ENCODE data around the gene CTSH. TPM values are rescaled to one million over a fixed set of nuclear protein-coding genes. Genes with fewer than 3 reads are reported as not detected.
A peak's percentile ranks its signal among the peaks of the same experiment; 100 is the strongest.
"Not testable (repeated sequence)": the region's sequence is repeated elsewhere in the genome, so short reads cannot be mapped to it uniquely, and the experiment has no call there.

Gene CTSH
- total RNA-seq, 1 experiment from 2014 or later: 11.4 TPM

DNA sequence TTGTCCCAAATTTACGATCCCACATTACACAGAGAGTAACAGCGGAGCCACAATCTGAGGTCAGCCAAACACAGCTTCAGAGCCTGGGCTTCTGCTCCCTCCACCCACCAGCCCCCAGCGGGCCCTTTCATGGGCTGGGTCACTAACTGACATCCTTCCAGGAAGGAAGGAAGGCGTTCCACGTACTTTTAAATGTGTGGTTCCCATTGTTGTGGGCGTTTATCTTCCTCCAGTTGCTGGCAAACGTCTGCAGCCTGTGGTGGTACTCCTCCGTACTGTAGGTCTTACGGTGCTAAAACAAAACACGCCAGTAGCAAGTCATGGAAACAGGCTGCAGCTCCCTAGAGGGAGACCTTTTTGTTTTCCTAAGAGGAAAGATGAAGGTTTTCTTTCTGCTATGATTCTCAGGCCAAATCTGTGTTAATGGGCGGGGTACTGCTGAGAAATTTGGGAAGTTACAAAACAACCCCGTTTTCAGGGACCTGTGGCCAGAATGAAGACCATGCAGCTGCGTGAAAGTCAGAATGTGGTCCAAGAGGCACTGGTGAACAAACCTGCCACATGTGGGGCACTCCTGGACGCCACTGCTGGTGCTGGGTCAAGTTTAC lies 7.6 kb downstream of the CTSH start:
- Histone ChIP-seq H3K4me1 (no peaks in the 10 kb centered on the region), H3K27ac (no peak overlapping the region)
- DNase-seq: no peak

DNA sequence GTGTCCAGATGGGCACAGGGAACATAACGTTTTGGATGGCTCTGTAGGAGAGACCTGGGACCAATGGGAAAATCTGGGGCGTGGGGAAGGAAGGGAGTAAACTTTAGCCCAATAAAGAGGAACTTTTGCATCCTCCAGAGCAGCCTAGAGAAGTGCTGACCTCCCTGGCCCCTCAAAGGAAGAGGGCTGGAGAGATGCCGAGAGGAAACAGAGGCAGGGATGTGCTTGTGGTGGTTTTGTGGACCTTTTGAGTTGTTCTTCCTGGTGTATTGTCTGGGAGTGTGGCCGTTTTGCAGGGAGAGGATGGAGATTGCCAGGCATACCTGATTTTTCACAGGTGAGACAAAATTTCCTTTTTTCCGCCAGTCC lies 10.2 kb downstream of the CTSH start:
- H3K36me3 ChIP-seq: no peaks in the 10 kb centered on the region
- no peak overlapping the region for H3K27ac ChIP-seq
- H3K9me3 ChIP-seq (replicated peaks): no peaks in the 10 kb centered on the region
- H3K27me3 ChIP-seq: no peaks in the 10 kb centered on the region
- H3K4me3 ChIP-seq: no peak overlapping the region
- peaks cover 9% of the 10 kb centered on the region; the same call in 1 of the 2 replicates for H3K4me1 ChIP-seq
- DNase-seq: no peak

More for the DNA sequence above, 7.6 kb downstream of the CTSH start:
- Histone ChIP-seq H3K4me3 (no peak overlapping the region), H3K27me3 (no peaks in the 10 kb centered on the region), H3K36me3 (no peaks in the 10 kb centered on the region), H3K9me3 (replicated peaks) (no peaks in the 10 kb centered on the region)

DNA sequence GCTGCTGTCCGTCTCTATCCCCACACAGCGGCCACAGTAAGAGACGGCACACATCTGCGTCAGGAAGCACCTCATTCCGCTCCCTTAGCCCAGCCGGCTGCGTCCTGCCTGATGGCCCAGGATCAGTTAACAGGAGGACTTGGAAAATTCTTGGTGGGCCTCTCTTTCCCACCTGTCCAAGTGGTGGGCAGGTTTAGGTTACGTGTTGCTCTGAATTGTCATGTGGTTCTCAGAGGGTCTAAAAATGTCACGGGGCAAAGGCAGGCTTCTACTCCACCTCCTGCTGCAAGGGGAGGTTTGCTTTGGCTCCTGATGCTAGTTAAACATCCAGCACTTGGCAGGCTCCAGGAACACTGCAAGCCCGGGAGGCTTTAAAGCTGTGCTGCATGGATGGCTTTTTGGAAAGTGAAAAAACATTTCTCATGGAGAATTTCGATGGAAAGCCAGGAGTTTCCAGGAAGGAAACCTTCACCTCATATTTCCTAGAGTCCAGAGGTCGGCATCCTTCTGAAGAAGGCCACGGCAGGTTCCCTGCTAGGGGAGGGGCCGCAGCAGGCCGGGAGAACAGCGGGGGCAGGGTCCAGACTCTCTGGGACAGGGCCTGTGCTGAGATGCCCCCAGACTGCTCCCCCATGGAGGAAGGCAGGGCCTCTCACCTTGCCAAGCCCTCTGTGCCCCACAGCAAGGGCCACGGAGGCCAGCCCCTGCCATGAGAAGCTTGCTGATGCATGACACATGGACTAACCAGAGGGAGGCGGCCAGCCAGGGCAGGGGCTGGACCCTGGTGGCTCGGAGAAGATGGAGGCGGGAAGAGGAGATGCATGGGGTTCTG lies 10.8 kb downstream of the CTSH start:
- no peak for DNase-seq
- Histone ChIP-seq H3K9me3 (replicated peaks) (no peaks in the 10 kb centered on the region), H3K4me1 (peaks cover 9% of the 10 kb centered on the region; the same call in 1 of the 2 replicates), H3K36me3 (no peaks in the 10 kb centered on the region), H3K27me3 (no peaks in the 10 kb centered on the region), H3K4me3 (no peak overlapping the region), H3K27ac (no peak overlapping the region)

DNA sequence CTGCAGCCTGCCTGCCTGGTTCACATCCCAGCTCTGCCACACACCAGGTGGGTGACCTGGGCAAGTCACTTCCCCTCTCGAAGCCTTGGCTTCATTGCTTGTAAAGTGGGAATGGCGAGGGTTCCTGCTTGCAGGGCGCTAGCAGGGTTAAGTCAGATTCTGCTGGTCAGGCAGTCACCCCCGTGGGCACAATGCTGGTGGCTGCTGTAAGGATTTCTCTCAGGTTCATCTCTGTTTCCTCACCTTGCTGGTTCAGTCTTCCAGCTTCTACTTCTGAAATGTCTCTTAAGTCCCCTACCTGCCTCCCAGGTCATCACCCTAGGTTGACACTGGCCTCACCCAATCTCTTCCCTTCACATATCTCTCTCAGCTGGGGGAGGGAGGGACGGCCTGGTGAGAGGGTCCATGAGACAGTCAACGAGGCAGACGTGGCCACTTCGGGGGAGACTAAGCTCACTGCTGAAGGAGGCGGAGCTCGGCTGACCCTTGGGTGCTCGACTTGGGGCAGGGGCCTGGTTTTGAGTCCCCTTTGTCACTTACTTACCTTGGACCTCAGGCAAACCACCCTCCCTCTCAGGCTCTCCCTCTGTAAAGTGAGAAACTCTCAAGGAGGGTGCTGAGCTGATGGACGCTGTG lies 11.5 kb downstream of the CTSH start:
- H3K9me3 ChIP-seq (replicated peaks): no peaks in the 10 kb centered on the region
- DNase-seq: no peak
- H3K27me3 ChIP-seq: no peaks in the 10 kb centered on the region
- no peak overlapping the region for H3K4me3 ChIP-seq
- H3K36me3 ChIP-seq: no peaks in the 10 kb centered on the region
- no peak overlapping the region for H3K27ac ChIP-seq
- H3K4me1 ChIP-seq: peaks cover 9% of the 10 kb centered on the region; the same call in 1 of the 2 replicates

DNA sequence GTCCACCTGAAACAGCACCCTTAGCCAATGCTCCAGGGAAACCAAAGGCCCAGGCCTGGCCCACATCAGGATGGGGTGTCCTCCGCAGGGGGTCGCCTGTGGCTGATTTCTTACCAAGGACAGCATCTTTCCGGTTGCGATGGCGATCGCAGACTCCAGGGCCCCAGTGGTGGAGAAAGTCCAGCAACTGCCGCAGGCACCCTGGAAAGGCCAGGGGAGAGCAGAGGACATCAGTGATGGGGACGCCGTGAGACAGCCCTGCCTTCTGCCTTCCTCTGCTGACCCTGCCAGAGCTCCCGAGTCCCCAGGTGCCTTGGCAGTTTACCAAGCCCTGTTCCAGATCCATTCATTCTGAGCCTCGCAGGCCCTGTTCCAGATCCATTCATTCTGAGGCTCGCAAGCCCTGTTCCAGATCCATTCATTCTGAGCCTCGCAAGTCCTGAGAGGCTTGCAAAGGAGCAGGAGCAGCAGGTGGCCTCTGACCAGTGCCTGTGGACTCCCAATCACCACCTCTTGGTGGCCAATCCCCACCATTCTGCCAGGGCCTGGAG lies 12.5 kb downstream of the CTSH start:
- H3K4me3 ChIP-seq: no peak overlapping the region
- no peak for DNase-seq
- H3K27me3 ChIP-seq: no peaks in the 10 kb centered on the region
- H3K4me1 ChIP-seq: peaks cover 9% of the 10 kb centered on the region; the same call in 1 of the 2 replicates
- H3K9me3 ChIP-seq (replicated peaks): no peaks in the 10 kb centered on the region
- H3K36me3 ChIP-seq: no peaks in the 10 kb centered on the region
- no peak overlapping the region for H3K27ac ChIP-seq

DNA sequence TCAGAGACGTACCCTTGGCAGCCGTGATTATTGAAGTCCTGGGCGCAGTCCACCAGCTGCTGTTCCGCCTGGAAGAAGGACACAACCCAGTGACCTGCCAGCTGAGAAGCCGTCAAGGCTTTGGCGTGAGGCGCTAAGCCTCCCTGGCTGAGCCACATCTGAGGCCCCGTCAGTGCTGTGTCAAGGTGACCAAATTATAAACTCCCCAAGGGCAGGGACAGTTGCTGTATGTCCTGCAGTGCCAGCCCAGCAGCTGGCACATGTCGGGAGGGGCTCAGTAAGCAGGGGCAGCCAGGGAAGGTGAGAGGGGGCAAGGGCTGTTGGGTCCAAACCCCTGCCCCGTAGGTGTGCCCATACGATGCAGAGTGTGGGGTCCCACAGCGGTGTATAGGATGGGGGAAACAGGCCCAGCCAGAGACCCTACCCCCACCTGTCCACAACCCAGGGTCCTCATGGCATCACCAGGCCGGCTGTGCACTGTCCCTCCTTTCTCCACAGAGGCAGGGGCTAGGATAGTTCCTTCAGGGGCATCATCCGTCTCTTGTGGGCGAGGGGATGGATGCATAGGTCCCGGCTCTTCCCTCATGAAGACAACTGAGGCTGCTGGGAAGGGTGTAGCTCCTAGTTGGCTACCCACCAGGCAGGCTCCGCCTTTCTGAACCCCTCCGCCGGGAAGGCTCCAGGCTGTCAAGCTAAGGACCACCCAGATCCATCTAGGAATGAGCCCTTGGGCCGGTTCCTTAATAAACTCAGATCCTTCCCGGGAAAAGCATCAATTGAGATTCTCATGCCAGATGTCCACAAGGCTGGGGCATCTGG lies 13.2 kb downstream of the CTSH start:
- H3K4me3 ChIP-seq: no peak overlapping the region
- no peak overlapping the region for H3K27ac ChIP-seq
- H3K36me3 ChIP-seq: no peaks in the 10 kb centered on the region
- no peak for DNase-seq
- H3K27me3 ChIP-seq: no peaks in the 10 kb centered on the region
- peaks cover 9% of the 10 kb centered on the region; the same call in 1 of the 2 replicates for H3K4me1 ChIP-seq
- no peaks in the 10 kb centered on the region for H3K9me3 ChIP-seq (replicated peaks)

DNA sequence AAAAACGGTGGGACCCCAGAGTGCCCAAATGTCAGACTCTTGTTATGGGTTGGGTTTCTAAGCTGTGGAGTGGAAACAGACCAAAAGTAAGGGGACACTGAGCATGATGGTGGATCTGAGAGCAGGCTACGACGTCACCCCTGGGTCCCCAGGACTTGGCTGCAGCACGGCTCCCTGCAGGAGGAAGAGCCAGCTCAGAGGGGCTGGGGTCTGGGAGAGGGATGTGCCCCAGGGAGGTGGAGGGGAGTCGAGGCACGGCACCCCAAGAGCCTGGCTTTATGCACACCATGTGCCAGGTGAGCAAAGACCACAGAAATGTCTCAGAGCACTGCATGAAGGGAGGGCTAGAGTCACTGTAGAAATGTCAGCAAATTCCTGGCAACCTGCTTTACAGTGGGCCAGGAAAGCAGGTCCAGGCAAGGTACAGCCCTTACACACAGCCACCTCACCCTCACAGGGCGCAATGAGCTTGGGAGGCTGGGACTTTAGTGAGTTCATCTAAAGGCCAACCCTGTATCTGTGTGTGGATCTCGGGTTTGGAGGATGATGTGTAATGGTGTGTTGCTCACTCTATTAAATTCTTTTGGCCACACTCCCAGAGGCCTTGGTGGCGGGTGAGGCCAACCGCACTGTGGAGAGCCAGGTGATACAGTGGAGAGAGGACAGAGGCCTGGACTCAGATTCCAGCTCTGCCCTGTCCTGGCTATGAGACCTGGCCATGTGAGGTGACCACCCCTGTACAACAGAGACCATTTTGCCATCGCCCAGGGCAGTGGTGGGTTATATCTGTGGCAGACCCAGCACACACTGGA lies 14.1 kb downstream of the CTSH start:
- Histone ChIP-seq H3K9me3 (replicated peaks) (no peaks in the 10 kb centered on the region), H3K27me3 (no peaks in the 10 kb centered on the region), H3K4me3 (no peak overlapping the region), H3K27ac (no peak overlapping the region), H3K36me3 (no peaks in the 10 kb centered on the region), H3K4me1 (peaks cover 9% of the 10 kb centered on the region; the same call in 1 of the 2 replicates)
- DNase-seq: peak; percentile 32 to 45

DNA sequence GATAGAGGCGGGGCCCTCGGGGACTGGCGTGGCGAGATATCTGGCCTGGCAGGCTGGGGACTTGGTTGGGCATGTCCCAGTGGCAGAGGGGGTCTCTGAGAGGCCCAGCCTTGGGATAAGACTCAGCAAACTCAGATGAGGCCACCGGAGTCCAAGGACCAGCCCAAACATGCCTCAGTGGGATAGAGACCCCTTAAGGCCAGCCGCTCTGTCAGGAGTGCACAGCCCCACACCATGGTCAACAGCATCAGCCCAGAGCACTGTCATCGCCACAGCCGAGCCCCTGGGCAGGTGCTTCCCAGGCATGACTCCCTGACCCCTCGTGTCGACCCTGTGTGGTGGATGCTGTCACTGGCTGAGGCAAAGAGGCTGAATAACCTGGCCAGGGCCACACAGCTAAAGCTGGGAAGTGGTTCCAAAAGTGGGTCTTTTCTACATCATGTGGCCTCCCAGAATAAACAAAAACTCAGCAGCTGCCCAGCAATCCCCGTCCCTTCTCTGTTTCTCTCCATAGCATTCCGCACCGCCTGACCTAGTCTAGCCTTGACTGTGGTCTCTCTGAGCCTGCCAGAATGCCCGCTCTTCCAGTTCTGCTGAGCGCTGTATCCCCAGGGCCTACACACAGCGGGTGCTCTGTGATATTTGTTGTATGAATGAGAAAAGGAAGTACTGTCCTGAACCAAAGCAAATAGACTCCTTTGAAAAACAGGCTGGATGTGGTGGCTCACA lies 15.1 kb downstream of the CTSH start:
- DNase-seq: no peak
- Histone ChIP-seq H3K4me3 (no peak overlapping the region), H3K36me3 (no peaks in the 10 kb centered on the region), H3K4me1 (peaks cover 9% of the 10 kb centered on the region; the same call in 1 of the 2 replicates), H3K27me3 (no peaks in the 10 kb centered on the region), H3K27ac (no peak overlapping the region), H3K9me3 (replicated peaks) (no peaks in the 10 kb centered on the region)

DNA sequence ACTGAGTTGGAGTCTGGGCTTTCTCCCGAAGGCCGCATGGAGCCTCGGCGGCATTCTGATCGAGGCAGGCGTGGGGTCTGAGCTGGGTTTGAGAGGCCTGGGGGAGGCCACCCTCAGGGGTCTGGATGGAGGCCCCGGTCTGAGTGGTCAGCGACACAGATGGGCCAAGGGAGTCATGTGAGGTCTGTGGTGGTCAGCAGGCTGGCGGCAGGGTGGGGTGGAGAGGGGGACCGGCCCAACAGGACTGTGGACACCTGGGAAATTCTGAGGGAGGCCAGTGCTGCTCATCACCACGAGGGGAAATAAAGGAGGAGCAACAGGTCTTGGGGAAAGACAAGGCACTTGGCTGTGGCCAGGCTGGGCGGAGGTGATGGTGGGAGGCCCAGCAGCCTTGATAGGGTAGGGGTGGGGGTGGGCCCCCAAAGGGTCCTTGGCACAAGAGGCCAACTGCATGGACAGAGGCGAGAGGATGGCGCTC lies 16.2 kb downstream of the CTSH start:
- H3K4me1 ChIP-seq: peaks cover 9% of the 10 kb centered on the region; the same call in 1 of the 2 replicates
- H3K27ac ChIP-seq: no peak overlapping the region
- no peak overlapping the region for H3K4me3 ChIP-seq
- no peaks in the 10 kb centered on the region for H3K27me3 ChIP-seq
- H3K36me3 ChIP-seq: no peaks in the 10 kb centered on the region
- H3K9me3 ChIP-seq (replicated peaks): no peaks in the 10 kb centered on the region
- DNase-seq: no peak

DNA sequence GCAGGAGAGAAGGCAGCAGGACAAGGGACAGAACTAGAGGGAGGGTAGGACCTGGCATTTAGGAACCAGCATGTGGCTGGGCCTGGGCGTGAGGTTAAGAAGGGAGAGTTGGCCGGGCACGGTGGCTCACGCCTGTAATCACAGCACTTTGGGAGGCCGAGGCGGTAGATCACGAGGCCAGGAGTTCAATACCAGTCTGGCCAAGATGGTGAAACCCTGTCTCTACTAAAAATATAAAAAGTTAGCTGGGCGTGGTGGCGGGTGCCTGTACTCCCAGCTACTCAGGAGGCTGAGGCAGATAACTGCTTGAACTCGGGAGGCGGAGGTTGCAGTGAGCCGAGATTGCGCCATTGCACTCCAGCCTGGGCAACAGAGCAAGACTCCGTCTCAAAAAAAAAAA lies 16.7 kb downstream of the CTSH start:
- not testable (repeated sequence) for H3K9me3 ChIP-seq (replicated peaks); H3K36me3 ChIP-seq; H3K4me3 ChIP-seq; DNase-seq; H3K4me1 ChIP-seq; H3K27me3 ChIP-seq; H3K27ac ChIP-seq

DNA sequence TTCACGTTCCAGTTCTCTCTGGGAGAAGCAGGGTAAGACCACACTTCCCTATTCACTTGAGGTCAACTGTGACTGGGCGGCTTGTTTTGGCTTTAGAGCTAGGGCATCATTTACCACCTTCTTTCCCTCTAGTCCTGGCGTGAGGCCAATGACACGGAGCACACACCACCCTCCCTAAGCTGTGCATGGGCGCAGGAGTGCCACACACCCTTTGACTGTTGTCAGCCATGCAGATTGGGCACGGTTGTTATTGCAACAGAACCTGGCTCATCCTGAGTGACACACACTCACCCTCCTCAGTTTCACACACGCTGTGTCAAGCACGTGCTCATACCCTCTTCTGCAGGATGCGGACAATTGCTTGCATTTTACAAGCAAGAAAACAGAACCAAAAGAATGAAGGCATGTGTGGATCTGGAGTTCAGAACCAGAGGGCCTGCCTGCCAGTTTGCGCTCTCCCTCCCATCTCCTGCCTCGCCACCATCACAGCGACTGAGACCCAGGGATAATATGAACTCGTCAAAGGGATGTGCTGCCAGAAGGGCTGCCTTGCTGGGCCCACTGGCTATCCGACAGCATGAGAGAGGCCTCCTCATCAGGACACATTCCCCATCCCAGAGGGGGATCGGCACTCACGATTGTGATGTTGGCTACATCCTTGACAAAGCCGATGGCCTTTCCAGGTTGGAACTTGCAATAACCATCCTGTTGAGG lies 17.6 kb downstream of the CTSH start:
- no peaks in the 10 kb centered on the region for H3K27me3 ChIP-seq
- no peak overlapping the region for H3K27ac ChIP-seq
- H3K4me3 ChIP-seq: no peak overlapping the region
- DNase-seq: no peak
- H3K9me3 ChIP-seq (replicated peaks): no peaks in the 10 kb centered on the region
- H3K36me3 ChIP-seq: no peaks in the 10 kb centered on the region
- H3K4me1 ChIP-seq: peaks cover 9% of the 10 kb centered on the region; the same call in 1 of the 2 replicates

DNA sequence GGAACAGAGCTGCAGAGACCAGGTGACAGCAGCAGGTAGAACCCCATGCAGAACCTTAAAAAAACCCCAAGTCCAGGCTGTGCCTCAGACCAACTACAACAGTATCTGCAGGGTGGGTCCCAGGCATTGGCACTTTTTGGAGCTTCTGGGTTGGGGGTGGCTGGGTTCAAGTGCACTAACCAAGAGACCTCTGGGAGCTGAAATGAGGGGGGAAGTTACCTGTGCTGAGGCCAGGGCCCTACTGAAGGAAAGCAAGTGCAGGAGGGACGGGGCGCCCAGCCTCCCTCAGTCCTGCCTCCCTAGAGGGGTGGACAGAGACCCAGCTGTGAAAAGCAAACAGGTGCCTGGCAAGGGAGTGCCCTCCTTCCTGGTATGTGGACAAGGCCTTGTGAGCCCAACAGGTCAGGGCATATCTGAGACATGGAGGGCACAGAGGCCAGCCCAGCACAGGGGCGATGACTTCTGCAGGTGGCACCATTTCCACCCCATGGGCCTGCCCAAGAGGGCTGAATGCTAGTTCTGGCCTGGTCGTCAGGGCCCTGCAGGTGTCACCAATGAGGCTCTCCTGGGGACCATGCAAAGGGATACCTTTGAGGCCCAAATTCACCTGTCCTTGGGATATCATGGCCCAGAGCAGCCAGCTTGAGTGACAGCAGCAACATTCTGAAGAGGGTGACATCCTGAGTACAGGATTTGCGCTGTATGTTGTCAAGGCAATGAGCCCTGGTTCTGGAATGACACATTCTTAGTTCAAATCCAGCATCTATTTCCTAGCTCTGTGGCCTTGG lies 18.7 kb downstream of the CTSH start:
- DNase-seq: no peak
- no peak overlapping the region for H3K27ac ChIP-seq
- H3K27me3 ChIP-seq: no peaks in the 10 kb centered on the region
- H3K36me3 ChIP-seq: no peaks in the 10 kb centered on the region
- H3K4me1 ChIP-seq: peaks cover 5% of the 10 kb centered on the region; the same call in 1 of the 2 replicates
- no peak overlapping the region for H3K4me3 ChIP-seq
- no peaks in the 10 kb centered on the region for H3K9me3 ChIP-seq (replicated peaks)
